Endometrial microvascular endothelial cells (primary cell): Measurements from ENCODE around the gene SLC35A2. TPM values are rescaled to one million over a fixed set of nuclear protein-coding genes. Genes with fewer than 3 reads are reported as not detected.

Experiments used
- in situ Hi-C: cut with HindIII; loops from 2 replicates; pipeline ENCODE4 v1.10.0; 2017; ENCODE audit warnings: low sequenced_read_pairs, low pct_unique_long_range_greater_than_20kb; ENCODE audit errors: inconsistent ontology term
- total RNA-seq: library from RNA; depleted of rRNA; stranded (reverse); fragments of >200 nt; gene quantifications from one replicate; pipeline ENCODE4 v1.2.3, GENCODE V29; 2015; ENCODE audit errors: inconsistent ontology term

Gene SLC35A2
- total RNA-seq, 1 donor from 2014 or later: 27.4 TPM

- in situ Hi-C loops: no loop called here
Observed at GRCh38 chrX:48908600-48908999, 2.8 kb downstream of the SLC35A2 start.

- in situ Hi-C loops: no loop called here
Observed at GRCh38 chrX:48905090-48905790, 6.2 kb downstream of the SLC35A2 start.

- in situ Hi-C loops: no loop called here
Observed at GRCh38 chrX:48904626-48905025, 6.8 kb downstream of the SLC35A2 start.

GRCh38 chrX:48904180-48904579, 7.3 kb downstream of the SLC35A2 start:
- in situ Hi-C loops: no loop called here

GRCh38 chrX:48903290-48903689, 8.2 kb downstream of the SLC35A2 start:
- in situ Hi-C loops: no loop called here

GRCh38 chrX:48902776-48903175, 8.7 kb downstream of the SLC35A2 start:
- in situ Hi-C loops: no loop called here

- in situ Hi-C loops: no loop called here
Observed at GRCh38 chrX:48902135-48902534, 9.3 kb downstream of the SLC35A2 start.

GRCh38 chrX:48901069-48901468, 10.4 kb downstream of the SLC35A2 start:
- in situ Hi-C loops: no loop called here

GRCh38 chrX:48899078-48899410, 12.4 kb downstream of the SLC35A2 start:
- in situ Hi-C loops: no loop called here

GRCh38 chrX:48897625-48898306, 13.7 kb downstream of the SLC35A2 start, which contains the start of the genes PQBP1 and TIMM17B:
PQBP1 (plus strand) TSS chrX:48897930; CDS start chrX:48898510, 580 bp downstream.
TIMM17B (minus strand) TSS chrX:48897768; CDS start chrX:48897749, 19 bp downstream.
- in situ Hi-C loops: no loop called here

GRCh38 chrX:48897157-48897624, 14.3 kb downstream of the SLC35A2 start:
- in situ Hi-C loops: no loop called here

- in situ Hi-C loops: no loop called here
Observed at GRCh38 chrX:48896611-48897011, 14.8 kb downstream of the SLC35A2 start.

GRCh38 chrX:48894891-48895290, 16.6 kb downstream of the SLC35A2 start:
- in situ Hi-C loops: no loop called here

GRCh38 chrX:48893556-48894348, 17.7 kb downstream of the SLC35A2 start:
- in situ Hi-C loops: no loop called here

- in situ Hi-C loops: no loop called here
Observed at GRCh38 chrX:48892896-48893295, 18.6 kb downstream of the SLC35A2 start.

GRCh38 chrX:48891402-48892288, 19.8 kb downstream of the SLC35A2 start:
- in situ Hi-C loops: no loop called here

- in situ Hi-C loops: no loop called here
Observed at GRCh38 chrX:48890934-48891401, 20.5 kb downstream of the SLC35A2 start.

- in situ Hi-C loops: no loop called here
Observed at GRCh38 chrX:48890296-48890925, 21.0 kb downstream of the SLC35A2 start.
